Measurements from ENCODE around the gene TIMP1. TPM values are rescaled to one million over a fixed set of nuclear protein-coding genes. Genes with fewer than 3 reads are reported as not detected.

TIMP1 gene
- total and polyA plus RNA-seq, 4 donors = 775 to 3,088 (median 1,544) TPM

GRCh38 chrX:47620303-47620685, 38.1 kb downstream of the TIMP1 start:
- H3K27me3 ChIP-seq (ENCODE audit: control insufficient read depth in 1 of 2, insufficient read depth in 2 of 2, low read length in 1 of 2) = no peaks in the 10 kb centered on the region
- ATAC-seq (ENCODE audit: low FRiP score) = no peak
- DNase-seq = no peak
- H3K4me3 ChIP-seq (ENCODE audit: low read length in 2 of 2) = no peak overlapping the region
- H3K27ac ChIP-seq (ENCODE audit: low read depth in 1 of 2, low read length in 2 of 2) = no peak overlapping the region
- intact Hi-C loops (cut with DNase I) = no loop called here
- 51 to 65% methylated on average over 9 of the region's 9 CpGs for WGBS, 2 donors
- no peaks in the 10 kb centered on the region for H3K36me3 ChIP-seq (ENCODE audit: control insufficient read depth in 1 of 2, insufficient read depth in 2 of 2, low read length in 1 of 2)
- H3K9me3 ChIP-seq (ENCODE audit: control insufficient read depth, low read length) = no peaks in the 10 kb centered on the region
- no peaks in the 10 kb centered on the region for H3K4me1 ChIP-seq (ENCODE audit: control insufficient read depth in 1 of 2, insufficient read depth in 2 of 2, low read length in 2 of 2)

GRCh38 chrX:47621851-47622250, 39.6 kb downstream of the TIMP1 start:
- no peaks in the 10 kb centered on the region for H3K27me3 ChIP-seq (ENCODE audit: control insufficient read depth in 1 of 2, insufficient read depth in 2 of 2, low read length in 1 of 2)
- no peaks in the 10 kb centered on the region for H3K9me3 ChIP-seq (ENCODE audit: control insufficient read depth, low read length)
- ATAC-seq (ENCODE audit: low FRiP score) (no peak), DNase-seq (no peak)
- H3K36me3 ChIP-seq (ENCODE audit: control insufficient read depth in 1 of 2, insufficient read depth in 2 of 2, low read length in 1 of 2) = no peaks in the 10 kb centered on the region
- no peak overlapping the region for H3K4me3 ChIP-seq (ENCODE audit: low read length in 2 of 2)
- 76 to 84% methylated on average over 6 of the region's 6 CpGs for WGBS, 2 donors
- H3K27ac ChIP-seq (ENCODE audit: low read depth in 1 of 2, low read length in 2 of 2) = no peak overlapping the region
- intact Hi-C loops (cut with DNase I) = no loop called here
- H3K4me1 ChIP-seq (ENCODE audit: control insufficient read depth in 1 of 2, insufficient read depth in 2 of 2, low read length in 2 of 2) = no peaks in the 10 kb centered on the region

- ATAC-seq (ENCODE audit: low FRiP score) = no peak
- no peak overlapping the region for H3K4me3 ChIP-seq (ENCODE audit: low read length in 2 of 2)
- WGBS, 2 donors = 0 to 38% methylated on average over 35 of the region's 35 CpGs
- intact Hi-C loops (cut with DNase I) = no loop called here
- DNase-seq = peak; percentile 62 to 80
- H3K36me3 ChIP-seq (ENCODE audit: control insufficient read depth in 1 of 2, insufficient read depth in 2 of 2, low read length in 1 of 2) = no peaks in the 10 kb centered on the region
- no peaks in the 10 kb centered on the region for H3K9me3 ChIP-seq (ENCODE audit: control insufficient read depth, low read length)
- no peaks in the 10 kb centered on the region for H3K4me1 ChIP-seq (ENCODE audit: control insufficient read depth in 1 of 2, insufficient read depth in 2 of 2, low read length in 2 of 2)
- H3K27ac ChIP-seq (ENCODE audit: low read depth in 1 of 2, low read length in 2 of 2) = no peak overlapping the region
- H3K27me3 ChIP-seq (ENCODE audit: control insufficient read depth in 1 of 2, insufficient read depth in 2 of 2, low read length in 1 of 2) = no peaks in the 10 kb centered on the region
Measured at GRCh38 chrX:47623540-47624027, 41.3 kb downstream of the TIMP1 start.

- H3K4me3 ChIP-seq (ENCODE audit: low read length in 2 of 2) = no peak overlapping the region
- H3K27ac ChIP-seq (ENCODE audit: low read depth in 1 of 2, low read length in 2 of 2) = no peak overlapping the region
- H3K4me1 ChIP-seq (ENCODE audit: control insufficient read depth in 1 of 2, insufficient read depth in 2 of 2, low read length in 2 of 2) = no peaks in the 10 kb centered on the region
- ATAC-seq (ENCODE audit: low FRiP score) = no peak
- intact Hi-C loops (cut with DNase I) = no loop called here
- no peaks in the 10 kb centered on the region for H3K9me3 ChIP-seq (ENCODE audit: control insufficient read depth, low read length)
- no peaks in the 10 kb centered on the region for H3K27me3 ChIP-seq (ENCODE audit: control insufficient read depth in 1 of 2, insufficient read depth in 2 of 2, low read length in 1 of 2)
- 81 to 95% methylated on average over 2 of the region's 2 CpGs for WGBS, 2 donors
- no peak for DNase-seq
- no peaks in the 10 kb centered on the region for H3K36me3 ChIP-seq (ENCODE audit: control insufficient read depth in 1 of 2, insufficient read depth in 2 of 2, low read length in 1 of 2)
Measured at GRCh38 chrX:47625365-47625764, 43.1 kb downstream of the TIMP1 start.

GRCh38 chrX:47628982-47629381, 46.7 kb downstream of the TIMP1 start:
- Histone ChIP-seq H3K9me3 (ENCODE audit: control insufficient read depth, low read length) (no peaks in the 10 kb centered on the region), H3K27ac (ENCODE audit: low read depth in 1 of 2, low read length in 2 of 2) (no peak overlapping the region), H3K4me1 (ENCODE audit: control insufficient read depth in 1 of 2, insufficient read depth in 2 of 2, low read length in 2 of 2) (no peaks in the 10 kb centered on the region), H3K4me3 (ENCODE audit: low read length in 2 of 2) (no peak overlapping the region), H3K27me3 (ENCODE audit: control insufficient read depth in 1 of 2, insufficient read depth in 2 of 2, low read length in 1 of 2) (no peaks in the 10 kb centered on the region), H3K36me3 (ENCODE audit: control insufficient read depth in 1 of 2, insufficient read depth in 2 of 2, low read length in 1 of 2) (no peaks in the 10 kb centered on the region)
- 76 to 96% methylated on average over 1 of the region's 1 CpG for WGBS, 2 donors
- intact Hi-C loops (cut with DNase I) = no loop called here
- ATAC-seq (ENCODE audit: low FRiP score) (no peak), DNase-seq (no peak)

GRCh38 chrX:47629419-47630200, 47.4 kb downstream of the TIMP1 start, which contains the start of gene CFP:
TSS of gene CFP (minus strand) at chrX:47629930. CDS start at chrX:47629844, 86 bp downstream.
- Histone ChIP-seq H3K9me3 (ENCODE audit: control insufficient read depth, low read length) (no peaks in the 10 kb centered on the region), H3K27ac (ENCODE audit: low read depth in 1 of 2, low read length in 2 of 2) (no peak within 1 kb of the TSS), H3K4me3 (ENCODE audit: low read length in 2 of 2) (no peak within 1 kb of the TSS), H3K36me3 (ENCODE audit: control insufficient read depth in 1 of 2, insufficient read depth in 2 of 2, low read length in 1 of 2) (no peaks in the 10 kb centered on the region), H3K27me3 (ENCODE audit: control insufficient read depth in 1 of 2, insufficient read depth in 2 of 2, low read length in 1 of 2) (no peaks in the 10 kb centered on the region), H3K4me1 (ENCODE audit: control insufficient read depth in 1 of 2, insufficient read depth in 2 of 2, low read length in 2 of 2) (no peaks in the 10 kb centered on the region)
- no peak for DNase-seq
- WGBS, 2 donors = 61 to 68% methylated on average over 14 of the region's 14 CpGs
- no peak for ATAC-seq (ENCODE audit: low FRiP score)
- intact Hi-C loops (cut with DNase I) = no loop called here

GRCh38 chrX:47631676-47632075, 49.4 kb downstream of the TIMP1 start:
- Histone ChIP-seq H3K27ac (ENCODE audit: low read depth in 1 of 2, low read length in 2 of 2) (no peak overlapping the region), H3K4me1 (ENCODE audit: control insufficient read depth in 1 of 2, insufficient read depth in 2 of 2, low read length in 2 of 2) (no peaks in the 10 kb centered on the region), H3K36me3 (ENCODE audit: control insufficient read depth in 1 of 2, insufficient read depth in 2 of 2, low read length in 1 of 2) (no peaks in the 10 kb centered on the region), H3K4me3 (ENCODE audit: low read length in 2 of 2) (no peak overlapping the region), H3K27me3 (ENCODE audit: control insufficient read depth in 1 of 2, insufficient read depth in 2 of 2, low read length in 1 of 2) (no peaks in the 10 kb centered on the region), H3K9me3 (ENCODE audit: control insufficient read depth, low read length) (no peaks in the 10 kb centered on the region)
- DNase-seq = no peak
- no peak for ATAC-seq (ENCODE audit: low FRiP score)
- intact Hi-C loops (cut with DNase I) = no loop called here
- 81 to 89% methylated on average over 5 of the region's 5 CpGs for WGBS, 2 donors

- ATAC-seq (ENCODE audit: low FRiP score) = no peak
- Histone ChIP-seq H3K9me3 (ENCODE audit: control insufficient read depth, low read length) (no peaks in the 10 kb centered on the region), H3K4me1 (ENCODE audit: control insufficient read depth in 1 of 2, insufficient read depth in 2 of 2, low read length in 2 of 2) (no peaks in the 10 kb centered on the region), H3K36me3 (ENCODE audit: control insufficient read depth in 1 of 2, insufficient read depth in 2 of 2, low read length in 1 of 2) (no peaks in the 10 kb centered on the region), H3K27me3 (ENCODE audit: control insufficient read depth in 1 of 2, insufficient read depth in 2 of 2, low read length in 1 of 2) (no peaks in the 10 kb centered on the region), H3K27ac (ENCODE audit: low read depth in 1 of 2, low read length in 2 of 2) (no peak overlapping the region), H3K4me3 (ENCODE audit: low read length in 2 of 2) (no peak overlapping the region)
- 69 to 74% methylated on average over 4 of the region's 4 CpGs for WGBS, 2 donors
- DNase-seq = no peak
- intact Hi-C loops (cut with DNase I) = no loop called here
Measured at GRCh38 chrX:47632666-47633065, 50.4 kb downstream of the TIMP1 start.

All from aorta (tissue), 5 donors.